ENCODE results near the gene AP5B1.

The AP5B1 gene

DNA sequence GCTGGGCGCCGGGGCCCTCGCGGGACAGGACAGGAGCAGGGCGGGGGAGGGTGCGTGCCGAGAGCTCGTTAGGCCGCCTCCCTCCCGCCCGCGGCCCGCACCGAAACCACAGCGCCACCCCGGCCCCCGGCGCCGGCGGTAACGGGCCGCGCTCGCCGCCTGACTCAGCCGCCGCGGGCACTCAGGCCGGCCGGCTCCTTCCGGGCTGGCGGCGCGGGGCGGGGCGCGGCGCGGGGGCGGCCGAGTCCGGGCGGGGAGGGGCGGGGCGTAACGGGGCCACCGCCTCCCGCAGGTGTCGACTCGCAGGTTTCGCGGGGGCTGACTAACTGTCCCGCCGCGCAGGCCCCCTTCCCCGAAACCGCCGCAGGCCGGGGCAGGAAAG is at the start of gene AP5B1:
TSS of gene AP5B1 (minus strand) at position 207 of the 382 bp plus-strand sequence. CDS start 385 bp downstream, outside the sequence.
- peak; percentile 74 for DNase-seq

DNA sequence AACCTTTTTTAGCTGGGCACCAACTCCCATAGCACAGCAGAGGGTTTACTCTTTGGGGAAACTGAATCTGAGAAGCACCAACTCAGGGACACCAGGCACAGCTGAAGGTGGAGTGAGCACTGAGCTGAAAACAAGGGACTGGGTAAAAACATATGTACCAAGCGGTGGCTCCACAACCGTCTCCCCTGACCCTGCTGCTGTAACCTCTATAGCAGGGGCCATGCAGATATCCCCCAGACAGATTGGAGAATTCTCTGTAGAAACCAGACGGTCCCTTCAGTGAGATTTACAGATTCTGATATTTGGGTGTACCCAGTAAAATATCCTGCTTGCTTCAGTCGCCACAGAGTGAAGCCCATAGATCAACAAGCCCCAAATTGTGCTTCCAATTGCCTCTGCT is 48.7 kb upstream of the AP5B1 start:
- no peak for DNase-seq

GRCh38 chr11:65826984-65827735 is 46.4 kb upstream of the AP5B1 start:
- DNase-seq, result no peak

DNA sequence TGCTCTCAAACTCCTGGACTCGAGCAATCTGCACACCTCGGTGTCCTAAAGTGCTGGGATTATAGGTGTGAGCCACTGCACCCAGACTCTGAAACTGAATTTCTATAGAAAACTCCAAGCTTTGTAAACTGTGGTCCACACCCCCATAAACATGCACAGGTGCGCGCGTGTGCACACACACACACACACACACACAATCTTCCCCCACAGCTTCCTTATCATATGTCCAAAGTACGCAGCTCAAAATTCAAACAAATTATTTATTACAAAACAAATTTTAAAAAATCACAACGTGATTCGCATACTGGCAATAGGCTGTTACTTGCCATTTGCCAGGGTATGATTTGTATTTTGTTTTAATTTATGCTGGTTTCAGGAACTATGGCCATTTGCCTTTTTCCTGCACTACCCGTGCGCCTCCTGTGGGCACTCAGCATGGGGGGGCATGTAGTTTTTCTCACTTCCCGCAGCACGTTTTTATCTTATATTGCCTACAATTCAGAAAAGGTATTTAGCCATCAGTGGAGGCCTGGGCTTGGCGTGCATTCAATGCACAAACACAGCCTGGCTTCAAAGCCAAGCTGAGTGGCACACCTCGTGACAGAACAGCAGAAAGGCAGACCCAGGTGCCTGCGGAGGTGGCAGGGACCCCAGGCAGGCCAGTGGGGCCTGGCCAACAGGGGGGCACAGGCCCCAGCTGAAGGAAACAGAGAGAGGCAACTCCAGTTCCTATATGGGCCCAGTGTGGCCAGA is 42.2 kb upstream of the AP5B1 start:
- no peak for DNase-seq

DNA sequence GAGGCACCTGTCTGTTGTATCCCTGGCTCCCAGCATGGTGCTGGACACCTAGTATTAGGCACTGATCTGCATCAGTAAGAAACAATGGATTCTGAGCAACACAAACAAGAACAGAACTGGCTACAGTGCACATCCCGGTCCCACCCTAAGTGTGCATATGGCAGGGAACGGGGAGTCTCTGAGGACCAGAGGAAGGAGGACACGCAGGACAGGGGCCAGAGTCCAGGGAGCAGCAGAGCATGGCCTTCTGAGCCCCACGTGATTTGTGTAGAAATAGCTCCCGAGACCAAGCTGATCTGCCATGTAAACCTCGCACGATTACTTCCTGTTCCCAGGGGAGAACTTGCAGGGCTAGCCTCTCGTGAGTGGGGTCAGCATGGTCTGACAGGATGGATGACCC is 40.3 kb upstream of the AP5B1 start:
- no peak for DNase-seq

DNA sequence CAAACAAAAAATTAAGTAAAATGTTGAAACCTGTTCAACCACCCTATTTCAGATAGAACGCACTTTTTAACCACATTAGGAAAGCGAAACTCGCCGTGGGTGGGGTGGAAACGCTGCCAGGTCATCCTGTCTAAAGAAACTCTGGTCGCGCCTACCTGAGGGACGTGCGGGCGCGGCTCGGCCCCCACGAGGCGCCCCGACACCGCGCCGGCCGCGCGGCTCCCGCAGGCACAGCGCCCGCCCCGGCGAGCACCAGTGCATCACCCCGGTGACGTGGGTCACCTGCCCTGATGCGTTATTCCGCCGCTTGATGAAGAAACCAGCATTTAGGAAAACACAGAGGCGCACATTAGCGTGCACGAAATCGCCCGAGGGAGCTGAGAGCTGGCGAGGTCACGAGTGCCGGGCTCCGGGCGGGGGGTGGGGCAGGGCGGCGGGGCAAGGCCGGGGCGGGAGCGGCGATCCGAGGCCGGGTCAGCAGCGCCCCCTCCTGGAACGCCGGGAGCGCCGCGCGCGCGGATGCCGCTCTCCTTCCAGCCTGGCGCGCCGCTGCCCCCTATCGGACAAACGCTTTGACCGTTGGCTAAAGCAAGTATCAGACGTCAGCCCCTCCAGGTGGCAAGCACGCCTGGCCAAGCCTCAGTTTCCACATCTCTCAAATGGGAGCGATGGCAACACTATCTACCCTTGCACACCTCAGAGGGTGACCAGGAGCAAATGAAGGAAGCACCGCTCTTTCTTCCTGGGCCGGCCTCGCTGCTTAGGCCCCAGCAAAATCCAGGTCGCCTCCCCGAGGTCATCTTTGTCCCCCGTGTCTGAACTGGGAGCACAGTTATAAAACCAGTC is 37.3 kb upstream of the AP5B1 start:
- peak; percentile 95 for DNase-seq

GRCh38 chr11:65817312-65817834 is 36.6 kb upstream of the AP5B1 start:
- DNase-seq, result no peak

- no peak for DNase-seq
Observed at GRCh38 chr11:65816696-65817095, 35.9 kb upstream of the AP5B1 start.

GRCh38 chr11:65814986-65815565 is 34.3 kb upstream of the AP5B1 start:
- no peak for DNase-seq

GRCh38 chr11:65814131-65814985 is 33.6 kb upstream of the AP5B1 start:
- DNase-seq, result no peak

GRCh38 chr11:65811764-65812475 is 31.1 kb upstream of the AP5B1 start:
- no peak for DNase-seq

DNA sequence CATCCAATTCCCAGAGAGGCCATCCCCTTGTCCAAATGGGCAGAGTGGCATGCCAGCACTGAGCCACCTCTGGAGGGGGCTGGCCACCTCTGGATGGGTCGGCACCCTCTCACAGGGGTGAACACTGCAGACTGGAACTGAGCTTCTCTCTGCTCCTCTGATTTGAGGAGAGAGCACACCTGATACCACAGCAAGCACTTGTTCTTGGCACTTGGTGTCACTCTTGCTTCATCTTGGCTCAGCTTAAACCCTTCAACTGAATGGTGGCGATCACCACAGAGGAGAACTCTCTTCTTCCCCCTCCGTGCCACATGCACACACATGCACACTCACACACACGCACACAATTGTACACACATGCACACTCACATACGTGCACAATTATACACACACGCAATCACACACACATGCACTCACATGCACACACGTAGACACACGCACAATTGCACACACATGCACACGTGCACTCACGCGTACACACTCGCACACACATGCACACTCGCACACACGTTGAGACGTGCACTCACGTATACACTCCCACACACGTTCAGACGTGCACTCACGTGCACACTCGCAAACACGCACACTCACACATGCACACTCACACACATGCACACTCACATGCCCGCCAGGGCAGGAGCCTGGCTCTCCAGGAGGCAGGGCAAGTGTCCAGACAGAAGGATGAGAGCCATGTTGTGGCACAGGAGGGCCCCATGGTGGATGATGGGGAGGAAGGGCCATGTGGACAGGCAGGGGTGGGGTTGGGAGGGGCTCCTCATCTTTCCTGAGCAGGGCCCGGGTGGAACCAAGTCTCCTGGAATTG is 29.5 kb upstream of the AP5B1 start:
- DNase-seq, result no peak

GRCh38 chr11:65809496-65809895 is 28.7 kb upstream of the AP5B1 start:
- DNase-seq, result no peak

- DNase-seq, result no peak
Observed at GRCh38 chr11:65808744-65809341, 28.1 kb upstream of the AP5B1 start.

DNA sequence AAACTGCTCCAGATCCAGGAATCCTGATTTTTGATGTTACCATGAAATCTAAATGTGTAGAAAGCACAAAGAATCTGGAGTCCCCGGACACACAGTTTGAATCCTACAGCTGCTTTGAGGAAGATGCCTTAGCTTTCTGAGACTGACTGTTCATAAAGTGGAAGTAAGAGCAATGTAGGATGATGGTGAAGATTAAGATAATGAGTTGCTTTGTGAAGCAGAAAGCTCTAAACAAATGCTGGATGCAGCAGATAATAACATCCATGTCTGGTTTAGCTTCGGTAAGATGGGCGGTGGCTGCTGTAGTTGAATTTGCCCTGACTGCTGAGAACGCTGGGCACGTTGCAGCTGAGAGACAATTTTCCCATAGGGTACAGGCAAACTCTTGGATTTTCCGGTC is 26.2 kb upstream of the AP5B1 start:
- DNase-seq, result no peak

- DNase-seq, result no peak
Observed at GRCh38 chr11:65803797-65804492, 23.2 kb upstream of the AP5B1 start.

DNA sequence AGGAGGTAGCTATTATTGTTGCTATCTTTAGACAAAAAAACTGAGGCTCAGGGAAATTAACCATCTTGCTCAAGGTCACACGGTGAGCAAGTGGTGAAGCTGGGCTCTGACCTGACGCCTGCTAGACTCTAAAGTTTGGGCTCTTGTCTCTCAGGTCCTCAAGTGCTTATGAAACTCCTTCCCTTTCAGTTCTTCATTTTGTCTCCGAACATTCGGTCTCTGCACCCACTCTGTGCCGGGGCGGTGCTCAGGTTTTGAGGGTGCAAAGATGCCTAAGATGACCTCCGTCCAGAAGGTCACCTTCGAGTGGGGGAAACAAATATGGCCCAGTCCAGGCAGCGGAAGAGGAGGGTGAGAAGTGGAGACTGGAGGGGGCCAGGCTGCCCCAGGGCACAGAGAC is 22.1 kb upstream of the AP5B1 start:
- no peak for DNase-seq

- DNase-seq, result no peak
Observed at GRCh38 chr11:65801153-65801987, 20.6 kb upstream of the AP5B1 start.

Measured in activated CD8-positive, alpha-beta memory T cell treated with anti-CD3 and anti-CD28 coated beads, Interleukin-2, amount 50 U/mL, for 4 hours (primary cell).